Fibroblast of pulmonary artery (primary cell): ENCODE results near the gene PRSS21.
A peak's percentile ranks its signal among the peaks of the same experiment; 100 is the strongest.

Experiments
- DNase-seq: peaks from one replicate; pipeline ENCODE4 v3.0.0-alpha.2; 2010; ENCODE audit warnings: low read depth
- H3K4me3 ChIP-seq: replicated peaks from 2 replicates; pipeline ENCODE4 v1.5.1; 2011; ENCODE audit warnings: low read depth, mild to moderate bottlenecking, control low read depth, low read length, moderate library complexity
- CTCF ChIP-seq: IDR thresholded peaks from 2 replicates; pipeline ENCODE4 v1.5.1; 2011; ENCODE audit warnings: mild to moderate bottlenecking, control low read depth, low read length, inconsistent platforms; ENCODE audit errors: missing control alignments

Gene PRSS21

GRCh38 chr16:2771496-2772402 lies 45.3 kb upstream of the PRSS21 start:
- no peak for DNase-seq
- TF ChIP-seq CTCF: no peak
- H3K4me3 ChIP-seq: no peak overlapping the region

GRCh38 chr16:2773188-2773968 lies 43.7 kb upstream of the PRSS21 start:
- no peak for DNase-seq
- H3K4me3 ChIP-seq: no peak overlapping the region
- TF ChIP-seq CTCF: no peak

GRCh38 chr16:2774161-2774891 lies 42.7 kb upstream of the PRSS21 start:
- no peak overlapping the region for H3K4me3 ChIP-seq
- TF ChIP-seq CTCF: no peak
- DNase-seq: no peak

- TF ChIP-seq CTCF: no peak
- H3K4me3 ChIP-seq: peak overlapping the region; percentile 95
- DNase-seq: no peak
These were observed 41.8 kb upstream of the PRSS21 start for GRCh38 chr16:2775131-2775716.

GRCh38 chr16:2775765-2776499 lies 41.1 kb upstream of the PRSS21 start:
- peak overlapping the region; percentile 95 for H3K4me3 ChIP-seq
- no peak for TF ChIP-seq CTCF
- no peak for DNase-seq
